Skeletal muscle tissue (tissue), 4 donors: ENCODE measurements around the gene TLCD3B. TPM values are rescaled to one million over a fixed set of nuclear protein-coding genes. Genes with fewer than 3 reads are reported as not detected.
"Not testable (repeated sequence)": the region's sequence is repeated elsewhere in the genome, so short reads cannot be mapped to it uniquely, and the experiment has no call there.

Source experiments
- H3K27ac ChIP-seq: one replicate; pipeline ENCODE4 v1.7.0; 2013; ENCODE audit warnings: mild to moderate bottlenecking, low read depth, low read length, inconsistent platforms
- H3K27me3 ChIP-seq, 3 donors: one replicate each; pipeline ENCODE4 v1.7.0; 2013; ENCODE audit warnings: low read length in 3 of 3; ENCODE audit not compliant: control insufficient read depth in 3 of 3, insufficient read depth in 3 of 3
- H3K36me3 ChIP-seq, 3 donors: one replicate each; pipeline ENCODE4 v1.7.0; 2013; ENCODE audit warnings: low read length in 3 of 3; ENCODE audit not compliant: control insufficient read depth in 3 of 3, insufficient read depth in 3 of 3
- H3K4me1 ChIP-seq, 3 donors: one replicate each; pipeline ENCODE4 v1.7.0; 2013; ENCODE audit warnings: low read length in 3 of 3, mild to moderate bottlenecking in 3 of 3; ENCODE audit not compliant: control insufficient read depth in 3 of 3, insufficient read depth in 3 of 3
- H3K4me3 ChIP-seq, 3 donors: one replicate each; pipeline ENCODE4 v1.7.0; 2013; ENCODE audit warnings: low read length in 3 of 3
- H3K9ac ChIP-seq, 3 donors: one replicate each; pipeline ENCODE4 v1.7.0; 2013; ENCODE audit warnings: low read length in 3 of 3, mild to moderate bottlenecking in 3 of 3, moderate library complexity in 2 of 3, low read depth in 1 of 3
- H3K9me3 ChIP-seq, 3 donors: one replicate each; pipeline ENCODE4 v1.7.0; 2013; ENCODE audit warnings: low read length in 3 of 3; ENCODE audit not compliant: control insufficient read depth in 3 of 3
- total RNA-seq: library from RNA; depleted of rRNA; stranded (reverse); fragments of >200 nt; gene quantifications from one replicate; pipeline ENCODE4 v1.2.3, GENCODE V29; 2014
- donor health status: Osteomylitis.

Gene TLCD3B
- total RNA-seq, 1 donor from 2014 or later, result 0.52 TPM

DNA sequence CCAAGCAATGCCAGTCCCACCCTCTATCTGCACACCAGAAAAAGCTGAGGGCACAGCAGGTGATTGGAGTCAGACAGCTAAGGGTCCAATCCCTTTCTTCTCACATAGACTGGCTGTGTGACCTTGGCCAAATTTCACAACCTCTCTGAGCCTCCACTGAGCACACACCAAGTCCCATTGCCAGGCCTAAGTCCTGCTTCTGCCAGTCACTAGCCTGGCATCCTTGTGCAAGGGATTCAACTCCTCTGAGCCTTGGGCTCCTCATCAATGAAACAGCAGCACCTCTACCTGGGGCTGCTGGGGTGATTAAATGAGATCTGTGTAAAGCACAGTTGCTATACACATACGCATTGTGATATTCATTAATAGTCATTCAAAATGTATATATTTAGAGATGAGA is 15.5 kb upstream of the TLCD3B start:
- Histone ChIP-seq H3K36me3 (no peaks in the 10 kb centered on the region), H3K9ac (no peak overlapping the region), H3K27ac (no peak overlapping the region), H3K27me3 (peaks cover 0 to 4% (median 0%) of the 10 kb centered on the region in 3 donors), H3K4me1 (peaks cover 0 to 2% (median 0%) of the 10 kb centered on the region in 3 donors), H3K9me3 (no peaks in the 10 kb centered on the region), H3K4me3 (no peak overlapping the region)

DNA sequence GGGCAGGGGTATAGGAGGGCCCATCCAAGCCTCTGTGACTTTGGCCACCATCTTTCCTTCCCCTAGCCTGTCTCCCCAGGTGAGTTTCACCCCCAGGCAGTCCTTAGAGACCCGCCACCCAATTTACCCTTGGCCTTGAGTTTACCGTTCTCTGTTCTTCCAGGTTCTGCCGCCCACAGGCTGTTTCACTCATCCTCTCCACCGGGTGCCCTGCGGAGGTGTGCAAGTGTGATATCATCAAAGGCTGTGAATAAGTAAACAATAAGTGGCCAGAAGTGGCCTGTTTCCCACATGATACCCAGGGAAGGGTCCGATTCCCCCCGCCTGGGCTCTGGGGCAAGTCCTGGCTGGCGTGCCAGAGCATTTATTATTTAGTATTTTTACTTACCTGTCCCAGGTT is 15.1 kb upstream of the TLCD3B start:
- no peaks in the 10 kb centered on the region for H3K36me3 ChIP-seq
- peaks cover 0 to 4% (median 0%) of the 10 kb centered on the region in 3 donors for H3K27me3 ChIP-seq
- H3K9ac ChIP-seq, result no peak overlapping the region
- H3K27ac ChIP-seq, result no peak overlapping the region
- no peaks in the 10 kb centered on the region for H3K9me3 ChIP-seq
- peaks cover 0 to 2% (median 0%) of the 10 kb centered on the region in 3 donors for H3K4me1 ChIP-seq
- H3K4me3 ChIP-seq, result no peak overlapping the region

DNA sequence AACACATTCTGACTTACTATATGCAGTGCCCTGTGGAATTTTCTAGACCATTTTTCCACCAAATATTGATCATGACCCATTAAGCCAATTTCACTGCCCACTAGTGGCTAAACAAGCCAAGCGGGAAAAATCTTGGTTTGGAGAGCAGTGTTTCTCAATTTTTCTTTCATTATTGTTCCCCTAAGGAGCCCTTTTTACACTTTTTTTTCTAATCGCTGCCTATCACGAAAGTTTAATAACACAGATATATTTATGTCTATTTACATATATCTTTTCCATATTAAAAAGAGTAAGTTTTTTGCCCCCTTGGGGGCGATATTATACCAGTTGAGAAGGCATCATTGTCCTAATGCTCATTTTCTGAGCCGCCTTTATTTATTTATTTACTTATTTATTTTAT is 10.8 kb upstream of the TLCD3B start:
- Histone ChIP-seq H3K4me1 (peaks cover 0 to 2% (median 0%) of the 10 kb centered on the region in 3 donors), H3K27me3 (peaks cover 0 to 4% (median 0%) of the 10 kb centered on the region in 3 donors), H3K9ac (no peak overlapping the region), H3K36me3 (no peaks in the 10 kb centered on the region), H3K4me3 (no peak overlapping the region), H3K27ac (no peak overlapping the region), H3K9me3 (no peaks in the 10 kb centered on the region)

- H3K9me3 ChIP-seq, H3K36me3 ChIP-seq, H3K27ac ChIP-seq, H3K27me3 ChIP-seq, H3K9ac ChIP-seq, H3K4me1 ChIP-seq, H3K4me3 ChIP-seq: not testable (repeated sequence)
These were observed 9.6 kb upstream of the TLCD3B start for GRCh38 chr16:30040690-30041089.

DNA sequence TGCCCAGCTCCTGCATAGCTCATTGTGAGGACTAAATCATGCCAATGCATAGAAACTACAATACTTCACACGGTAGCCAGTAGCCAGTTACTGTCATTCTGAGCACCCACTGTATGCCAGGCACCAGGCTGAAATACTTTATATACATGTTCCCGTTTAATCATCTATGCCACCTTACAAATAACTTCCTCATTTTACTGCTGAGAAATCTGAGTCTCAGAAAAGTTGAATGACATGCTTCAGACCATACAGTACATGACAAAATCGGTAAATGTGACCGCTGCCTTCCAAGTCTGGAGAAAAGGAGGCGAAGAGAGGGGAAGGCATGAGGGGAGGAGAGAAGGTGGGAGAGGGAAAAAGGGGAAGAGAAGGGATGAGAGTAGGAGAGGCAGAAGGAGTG is 9.2 kb upstream of the TLCD3B start:
- no peaks in the 10 kb centered on the region for H3K9me3 ChIP-seq
- peaks cover 0 to 2% (median 0%) of the 10 kb centered on the region in 3 donors for H3K4me1 ChIP-seq
- H3K36me3 ChIP-seq, result no peaks in the 10 kb centered on the region
- no peak overlapping the region for H3K9ac ChIP-seq
- no peak overlapping the region for H3K4me3 ChIP-seq
- H3K27ac ChIP-seq, result no peak overlapping the region
- peaks cover under 1 to 7% (median 2%) of the 10 kb centered on the region in 3 donors for H3K27me3 ChIP-seq

DNA sequence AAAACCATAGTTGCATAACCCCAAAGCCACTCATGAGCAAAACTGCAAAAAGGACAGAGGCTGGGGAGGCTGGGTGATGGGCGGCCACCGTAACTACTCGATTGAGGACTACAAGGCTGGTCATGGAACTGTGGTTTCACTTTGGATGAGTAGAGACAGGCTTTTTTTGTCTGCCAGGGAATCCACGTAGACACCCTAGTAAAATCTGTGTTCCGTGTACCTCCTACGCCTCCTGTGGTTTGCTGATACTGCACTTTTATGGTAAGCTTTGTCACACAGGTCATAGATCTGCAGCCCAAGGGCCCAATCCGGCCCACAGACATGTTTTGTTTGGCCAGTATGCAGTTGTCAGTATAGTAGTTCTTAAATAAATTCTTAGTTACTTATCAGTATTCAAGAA is 2.2 kb upstream of the TLCD3B start:
- Histone ChIP-seq H3K36me3 (no peaks in the 10 kb centered on the region), H3K27ac (no peak overlapping the region), H3K4me1 (peaks cover 15 to 22% (median 16%) of the 10 kb centered on the region in 3 donors), H3K4me3 (no peak overlapping the region), H3K27me3 (peaks cover 32 to 50% (median 45%) of the 10 kb centered on the region in 3 donors), H3K9me3 (no peaks in the 10 kb centered on the region), H3K9ac (no peak overlapping the region)

GRCh38 chr16:30032083-30032819 is 1.2 kb upstream of the TLCD3B start:
- H3K4me1 ChIP-seq, result peaks cover 15 to 28% (median 18%) of the 10 kb centered on the region in 3 donors
- H3K9me3 ChIP-seq, result no peaks in the 10 kb centered on the region
- H3K9ac ChIP-seq, result no peak overlapping the region
- H3K27me3 ChIP-seq, result peaks cover 35 to 56% (median 50%) of the 10 kb centered on the region in 3 donors
- no peaks in the 10 kb centered on the region for H3K36me3 ChIP-seq
- H3K27ac ChIP-seq, result no peak overlapping the region
- H3K4me3 ChIP-seq, result no peak overlapping the region

GRCh38 chr16:30031477-30031918 is 427 bp upstream of the TLCD3B start:
- no peak overlapping the region for H3K4me3 ChIP-seq
- H3K9me3 ChIP-seq, result no peaks in the 10 kb centered on the region
- no peaks in the 10 kb centered on the region for H3K36me3 ChIP-seq
- peaks cover 42 to 60% (median 54%) of the 10 kb centered on the region in 3 donors for H3K27me3 ChIP-seq
- peak overlapping the region in 1 of 3 donors; percentile 8 for H3K9ac ChIP-seq
- peaks cover 15 to 28% (median 18%) of the 10 kb centered on the region in 3 donors for H3K4me1 ChIP-seq
- no peak overlapping the region for H3K27ac ChIP-seq

- H3K27me3 ChIP-seq, result peaks cover 46 to 66% (median 58%) of the 10 kb centered on the region in 3 donors
- no peak overlapping the region for H3K27ac ChIP-seq
- no peak overlapping the region for H3K4me3 ChIP-seq
- no peaks in the 10 kb centered on the region for H3K9me3 ChIP-seq
- peaks cover 15 to 28% (median 18%) of the 10 kb centered on the region in 3 donors for H3K4me1 ChIP-seq
- no peaks in the 10 kb centered on the region for H3K36me3 ChIP-seq
- no peak overlapping the region for H3K9ac ChIP-seq
These were observed 923 bp downstream of the TLCD3B start for GRCh38 chr16:30030011-30030685.
